H7 (cell line): ENCODE data around the gene NACC2. TPM values are rescaled to one million over a fixed set of nuclear protein-coding genes. Genes with fewer than 3 reads are reported as not detected.

Source experiments
- DNase-seq: peaks from one replicate; pipeline ENCODE4 v3.0.0; 2012
- H3K27me3 ChIP-seq: 2 replicates; pipeline ENCODE4 v1.6.0; 2011; ENCODE audit warnings: mild to moderate bottlenecking, low read length; ENCODE audit not compliant: control insufficient read depth, insufficient read depth
- H3K36me3 ChIP-seq: replicated peaks from 2 replicates; pipeline ENCODE4 v1.5.1; 2011; ENCODE audit warnings: low read length; ENCODE audit not compliant: control insufficient read depth, insufficient read depth
- H3K4me3 ChIP-seq: 2 replicates; pipeline ENCODE4 v1.5.1; 2011; ENCODE audit warnings: low read depth, mild to moderate bottlenecking, control low read depth, low read length, moderate library complexity; ENCODE audit not compliant: insufficient read depth
- total RNA-seq: library from RNA; depleted of rRNA; stranded (reverse); fragments of >200 nt; shearing (Covaris generic); gene quantifications from 2 replicates; pipeline ENCODE4 v1.2.3, GENCODE V29; 2014

NACC2 gene
- total RNA-seq, 1 experiment from 2014 or later = 19.3 TPM

GRCh38 chr9:136099542-136099941 is 4.5 kb upstream of the NACC2 start:
- Histone ChIP-seq H3K4me3 (no peak overlapping the region), H3K36me3 (no peaks in the 10 kb centered on the region), H3K27me3 (peaks cover 8% of the 10 kb centered on the region)
- DNase-seq = peak; percentile 69

GRCh38 chr9:136098844-136099243 is 3.8 kb upstream of the NACC2 start:
- no peaks in the 10 kb centered on the region for H3K36me3 ChIP-seq
- no peak overlapping the region for H3K4me3 ChIP-seq
- DNase-seq = no peak
- H3K27me3 ChIP-seq = peaks cover 15% of the 10 kb centered on the region

GRCh38 chr9:136098210-136098609 is 3.1 kb upstream of the NACC2 start:
- Histone ChIP-seq H3K27me3 (peaks cover 17% of the 10 kb centered on the region), H3K36me3 (no peaks in the 10 kb centered on the region), H3K4me3 (no peak overlapping the region)
- DNase-seq = no peak

GRCh38 chr9:136096505-136097001 is 1.5 kb upstream of the NACC2 start:
- H3K36me3 ChIP-seq = no peaks in the 10 kb centered on the region
- no peak for DNase-seq
- H3K4me3 ChIP-seq = no peak overlapping the region
- H3K27me3 ChIP-seq = peaks cover 17% of the 10 kb centered on the region

GRCh38 chr9:136093995-136094881 is 851 bp downstream of the NACC2 start:
- Histone ChIP-seq H3K36me3 (no peaks in the 10 kb centered on the region), H3K4me3 (peak overlapping the region; percentile 59), H3K27me3 (peaks cover 17% of the 10 kb centered on the region)
- peak; percentile 92 for DNase-seq

- peak; percentile 84 for DNase-seq
- H3K36me3 ChIP-seq = no peaks in the 10 kb centered on the region
- H3K27me3 ChIP-seq = peaks cover 17% of the 10 kb centered on the region
- H3K4me3 ChIP-seq = peak overlapping the region; percentile 59
These were observed 1.6 kb downstream of the NACC2 start for GRCh38 chr9:136093346-136093986.

- no peak overlapping the region for H3K4me3 ChIP-seq
These were observed 2.3 kb downstream of the NACC2 start for GRCh38 chr9:136092741-136093140.

GRCh38 chr9:136092353-136092650 is 2.8 kb downstream of the NACC2 start:
- no peaks in the 10 kb centered on the region for H3K36me3 ChIP-seq
- H3K4me3 ChIP-seq = no peak overlapping the region
- DNase-seq = no peak
- peaks cover 17% of the 10 kb centered on the region for H3K27me3 ChIP-seq

More at GRCh38 chr9:136092741-136093140, 2.3 kb downstream of the NACC2 start:
- peaks cover 17% of the 10 kb centered on the region for H3K27me3 ChIP-seq
- no peak for DNase-seq
- H3K36me3 ChIP-seq = no peaks in the 10 kb centered on the region

GRCh38 chr9:136091582-136092352 is 3.3 kb downstream of the NACC2 start:
- Histone ChIP-seq H3K36me3 (no peaks in the 10 kb centered on the region), H3K4me3 (no peak overlapping the region)
- peak; percentile 75 for DNase-seq

GRCh38 chr9:136090768-136091581 is 4.1 kb downstream of the NACC2 start:
- peaks cover 12% of the 10 kb centered on the region for H3K27me3 ChIP-seq
- peak; percentile 83 for DNase-seq
- H3K36me3 ChIP-seq = no peaks in the 10 kb centered on the region
- H3K4me3 ChIP-seq = no peak overlapping the region

More at GRCh38 chr9:136091582-136092352, 3.3 kb downstream of the NACC2 start:
- H3K27me3 ChIP-seq = peaks cover 17% of the 10 kb centered on the region

- peak; percentile 67 for DNase-seq
These were observed 4.9 kb downstream of the NACC2 start for GRCh38 chr9:136090056-136090735.

GRCh38 chr9:136089697-136090045 is 5.4 kb downstream of the NACC2 start:
- no peaks in the 10 kb centered on the region for H3K36me3 ChIP-seq
- no peak for DNase-seq
- no peak overlapping the region for H3K4me3 ChIP-seq
- H3K27me3 ChIP-seq = peaks cover 8% of the 10 kb centered on the region

More at GRCh38 chr9:136090056-136090735, 4.9 kb downstream of the NACC2 start:
- Histone ChIP-seq H3K4me3 (no peak overlapping the region), H3K36me3 (no peaks in the 10 kb centered on the region), H3K27me3 (peaks cover 8% of the 10 kb centered on the region)

GRCh38 chr9:136088939-136089696 is 6.0 kb downstream of the NACC2 start:
- Histone ChIP-seq H3K27me3 (peaks cover 5% of the 10 kb centered on the region), H3K36me3 (no peaks in the 10 kb centered on the region), H3K4me3 (no peak overlapping the region)
- DNase-seq = peak; percentile 79
